ENCODE results near the gene FLT4. TPM values are rescaled to one million over a fixed set of nuclear protein-coding genes. Genes with fewer than 3 reads are reported as not detected.

The FLT4 gene
- total and polyA plus RNA-seq, 3 experiments from 2014 or later, result 6.0 to 12.7 (median 8.2) TPM

- H3K27ac Mint-ChIP-seq, result no peak overlapping the region
- CTCF ChIA-PET, result interaction anchor here (1.1 kb wide), 1 partner anchor 21 kb away, joined by 4 read pairs; no protein-coding TSS in a partner anchor
- H3K9me3 Mint-ChIP-seq, result no peaks in the 10 kb centered on the region
- POLR2A ChIA-PET, result no interaction called here
- DNase-seq, result no peak
- H3K4me3 Mint-ChIP-seq, result peak overlapping the region in 2 of 7 donors; percentile 31 to 68
- no peaks in the 10 kb centered on the region for H3K36me3 ChIP-seq (ENCODE audit: insufficient read depth, low read length)
- H3K9me3 ChIP-seq (ENCODE audit: low read length), result no peaks in the 10 kb centered on the region
- H3K4me1 ChIP-seq (ENCODE audit: insufficient read depth, low read length), result peaks cover 6% of the 10 kb centered on the region
- no peaks in the 10 kb centered on the region for H3K27me3 ChIP-seq (ENCODE audit: insufficient read depth, low read length, poor library complexity, severe bottlenecking)
- no peak overlapping the region for H3K27ac ChIP-seq (ENCODE audit: low read depth, low read length)
- H3K4me1 Mint-ChIP-seq, result peaks cover 9 to 19% (median 12%) of the 10 kb centered on the region in 3 donors
- peaks cover 0 to 5% (median 0%) of the 10 kb centered on the region in 3 donors for H3K36me3 Mint-ChIP-seq
- H3K27me3 Mint-ChIP-seq, result peaks cover 0 to 3% of the 10 kb centered on the region in 2 donors
- no peak overlapping the region for H3K4me3 ChIP-seq (ENCODE audit: low read length)
Observed at GRCh38 chr5:180620014-180620413, 29.4 kb downstream of the FLT4 start.

- peaks cover 0 to 7% (median 0%) of the 10 kb centered on the region in 3 donors for H3K36me3 Mint-ChIP-seq
- CTCF ChIA-PET, result interaction anchor here (0.9 to 1.6 kb wide), 3 partner anchors 20 to 99 kb away, joined by 3 to 6 read pairs (median 4); no protein-coding TSS in a partner anchor
- H3K4me1 ChIP-seq (ENCODE audit: insufficient read depth, low read length), result peaks cover 6% of the 10 kb centered on the region
- no peak overlapping the region for H3K4me3 ChIP-seq (ENCODE audit: low read length)
- H3K9me3 Mint-ChIP-seq, result no peaks in the 10 kb centered on the region
- no peaks in the 10 kb centered on the region for H3K36me3 ChIP-seq (ENCODE audit: insufficient read depth, low read length)
- H3K4me3 Mint-ChIP-seq, result peak overlapping the region in 3 of 7 donors; percentile 31 to 63 (median 50)
- DNase-seq, result no peak
- no peaks in the 10 kb centered on the region for H3K27me3 ChIP-seq (ENCODE audit: insufficient read depth, low read length, poor library complexity, severe bottlenecking)
- peaks cover 0 to 3% of the 10 kb centered on the region in 2 donors for H3K27me3 Mint-ChIP-seq
- H3K4me1 Mint-ChIP-seq, result peaks cover 4 to 14% (median 7%) of the 10 kb centered on the region in 3 donors
- POLR2A ChIA-PET, result no interaction called here
- H3K27ac ChIP-seq (ENCODE audit: low read depth, low read length), result no peak overlapping the region
- no peak overlapping the region for H3K27ac Mint-ChIP-seq
- H3K9me3 ChIP-seq (ENCODE audit: low read length), result no peaks in the 10 kb centered on the region
Observed at GRCh38 chr5:180619563-180619915, 29.9 kb downstream of the FLT4 start.

- peak in 2 of 5 donors; percentile 15 to 47 for DNase-seq
- no peaks in the 10 kb centered on the region for H3K9me3 Mint-ChIP-seq
- no peak overlapping the region for H3K27ac Mint-ChIP-seq
- peaks cover 0 to 3% of the 10 kb centered on the region in 2 donors for H3K27me3 Mint-ChIP-seq
- H3K4me1 Mint-ChIP-seq, result peaks cover 4 to 13% (median 7%) of the 10 kb centered on the region in 3 donors
- H3K4me3 ChIP-seq (ENCODE audit: low read length), result no peak overlapping the region
- no peaks in the 10 kb centered on the region for H3K9me3 ChIP-seq (ENCODE audit: low read length)
- ChIA-PET POLR2A (no interaction called here), CTCF (interaction anchor here (0.9 to 1.6 kb wide), 3 partner anchors 20 to 99 kb away, joined by 3 to 6 read pairs (median 4); no protein-coding TSS in a partner anchor)
- peaks cover 6% of the 10 kb centered on the region for H3K4me1 ChIP-seq (ENCODE audit: insufficient read depth, low read length)
- H3K27me3 ChIP-seq (ENCODE audit: insufficient read depth, low read length, poor library complexity, severe bottlenecking), result no peaks in the 10 kb centered on the region
- H3K27ac ChIP-seq (ENCODE audit: low read depth, low read length), result no peak overlapping the region
- H3K36me3 ChIP-seq (ENCODE audit: insufficient read depth, low read length), result no peaks in the 10 kb centered on the region
- H3K36me3 Mint-ChIP-seq, result peaks cover 0 to 10% (median 0%) of the 10 kb centered on the region in 3 donors
- H3K4me3 Mint-ChIP-seq, result peak overlapping the region in 2 of 7 donors; percentile 29 to 47
Observed at GRCh38 chr5:180618829-180619562, 30.4 kb downstream of the FLT4 start.

- H3K9me3 Mint-ChIP-seq, result no peaks in the 10 kb centered on the region
- no peak overlapping the region for H3K27ac ChIP-seq (ENCODE audit: low read depth, low read length)
- CTCF ChIA-PET, result interaction anchor here (0.9 to 1.6 kb wide), 2 partner anchors 28 to 100 kb away, joined by 3 to 6 read pairs; no protein-coding TSS in a partner anchor
- POLR2A ChIA-PET, result no interaction called here
- peaks cover 0 to 8% (median 2%) of the 10 kb centered on the region in 3 donors for H3K4me1 Mint-ChIP-seq
- H3K4me3 ChIP-seq (ENCODE audit: low read length), result no peak overlapping the region
- H3K27me3 Mint-ChIP-seq, result peaks cover 0 to 3% of the 10 kb centered on the region in 2 donors
- H3K27ac Mint-ChIP-seq, result no peak overlapping the region
- H3K9me3 ChIP-seq (ENCODE audit: low read length), result no peaks in the 10 kb centered on the region
- H3K4me1 ChIP-seq (ENCODE audit: insufficient read depth, low read length), result peaks cover 2% of the 10 kb centered on the region
- peaks cover 0 to 10% (median 0%) of the 10 kb centered on the region in 3 donors for H3K36me3 Mint-ChIP-seq
- no peaks in the 10 kb centered on the region for H3K27me3 ChIP-seq (ENCODE audit: insufficient read depth, low read length, poor library complexity, severe bottlenecking)
- no peaks in the 10 kb centered on the region for H3K36me3 ChIP-seq (ENCODE audit: insufficient read depth, low read length)
- peak overlapping the region in 1 of 7 donors; percentile 83 for H3K4me3 Mint-ChIP-seq
- no peak for DNase-seq
Observed at GRCh38 chr5:180618487-180618828, 30.9 kb downstream of the FLT4 start.

- no peak overlapping the region for H3K4me3 Mint-ChIP-seq
- POLR2A ChIA-PET, result no interaction called here
- no peaks in the 10 kb centered on the region for H3K9me3 Mint-ChIP-seq
- H3K4me1 ChIP-seq (ENCODE audit: insufficient read depth, low read length), result no peaks in the 10 kb centered on the region
- no peak overlapping the region for H3K27ac Mint-ChIP-seq
- CTCF ChIA-PET, result no interaction called here
- H3K36me3 Mint-ChIP-seq, result peaks cover 0 to 15% (median 0%) of the 10 kb centered on the region in 3 donors
- H3K36me3 ChIP-seq (ENCODE audit: insufficient read depth, low read length), result no peaks in the 10 kb centered on the region
- no peak overlapping the region for H3K4me3 ChIP-seq (ENCODE audit: low read length)
- H3K9me3 ChIP-seq (ENCODE audit: low read length), result no peaks in the 10 kb centered on the region
- H3K4me1 Mint-ChIP-seq, result no peaks in the 10 kb centered on the region
- no peak overlapping the region for H3K27ac ChIP-seq (ENCODE audit: low read depth, low read length)
- DNase-seq, result no peak
- no peaks in the 10 kb centered on the region for H3K27me3 ChIP-seq (ENCODE audit: insufficient read depth, low read length, poor library complexity, severe bottlenecking)
- H3K27me3 Mint-ChIP-seq, result peaks cover 0 to 3% of the 10 kb centered on the region in 2 donors
Observed at GRCh38 chr5:180613814-180614188, 35.6 kb downstream of the FLT4 start.

GRCh38 chr5:180613188-180613813 lies 36.1 kb downstream of the FLT4 start:
- no peaks in the 10 kb centered on the region for H3K4me1 Mint-ChIP-seq
- no peaks in the 10 kb centered on the region for H3K4me1 ChIP-seq (ENCODE audit: insufficient read depth, low read length)
- H3K27ac Mint-ChIP-seq, result no peak overlapping the region
- no peaks in the 10 kb centered on the region for H3K36me3 ChIP-seq (ENCODE audit: insufficient read depth, low read length)
- H3K4me3 ChIP-seq (ENCODE audit: low read length), result no peak overlapping the region
- peaks cover 0 to 15% (median 0%) of the 10 kb centered on the region in 3 donors for H3K36me3 Mint-ChIP-seq
- peak overlapping the region in 1 of 7 donors; percentile 61 for H3K4me3 Mint-ChIP-seq
- H3K27me3 ChIP-seq (ENCODE audit: insufficient read depth, low read length, poor library complexity, severe bottlenecking), result no peaks in the 10 kb centered on the region
- no peaks in the 10 kb centered on the region for H3K9me3 Mint-ChIP-seq
- ChIA-PET CTCF (no interaction called here), POLR2A (no interaction called here)
- no peak overlapping the region for H3K27ac ChIP-seq (ENCODE audit: low read depth, low read length)
- H3K27me3 Mint-ChIP-seq, result peaks cover 0 to under 1% of the 10 kb centered on the region in 2 donors
- no peaks in the 10 kb centered on the region for H3K9me3 ChIP-seq (ENCODE audit: low read length)
- no peak for DNase-seq

- CTCF ChIA-PET, result no interaction called here
- H3K27ac ChIP-seq (ENCODE audit: low read depth, low read length), result no peak overlapping the region
- Mint-ChIP-seq H3K4me3 (no peak overlapping the region), H3K27ac (peak overlapping the region in 2 of 8 donors; percentile 42 to 90), H3K27me3 (no peaks in the 10 kb centered on the region), H3K9me3 (no peaks in the 10 kb centered on the region), H3K4me1 (no peaks in the 10 kb centered on the region), H3K36me3 (peaks cover 0 to 15% (median 0%) of the 10 kb centered on the region in 3 donors)
- DNase-seq, result no peak
- no peaks in the 10 kb centered on the region for H3K9me3 ChIP-seq (ENCODE audit: low read length)
- H3K27me3 ChIP-seq (ENCODE audit: insufficient read depth, low read length, poor library complexity, severe bottlenecking), result no peaks in the 10 kb centered on the region
- H3K4me3 ChIP-seq (ENCODE audit: low read length), result no peak overlapping the region
- H3K4me1 ChIP-seq (ENCODE audit: insufficient read depth, low read length), result no peaks in the 10 kb centered on the region
- POLR2A ChIA-PET, result no interaction called here
- H3K36me3 ChIP-seq (ENCODE audit: insufficient read depth, low read length), result no peaks in the 10 kb centered on the region
Observed at GRCh38 chr5:180612683-180613082, 36.7 kb downstream of the FLT4 start.

- Histone ChIP-seq H3K27me3 (ENCODE audit: insufficient read depth, low read length, poor library complexity, severe bottlenecking) (no peaks in the 10 kb centered on the region), H3K4me3 (ENCODE audit: low read length) (no peak overlapping the region), H3K27ac (ENCODE audit: low read depth, low read length) (no peak overlapping the region), H3K36me3 (ENCODE audit: insufficient read depth, low read length) (no peaks in the 10 kb centered on the region), H3K4me1 (ENCODE audit: insufficient read depth, low read length) (no peaks in the 10 kb centered on the region), H3K9me3 (ENCODE audit: low read length) (no peaks in the 10 kb centered on the region)
- H3K9me3 Mint-ChIP-seq, result no peaks in the 10 kb centered on the region
- H3K4me3 Mint-ChIP-seq, result no peak overlapping the region
- no peak for DNase-seq
- H3K27me3 Mint-ChIP-seq, result no peaks in the 10 kb centered on the region
- H3K4me1 Mint-ChIP-seq, result peaks cover 0 to under 1% (median under 1%) of the 10 kb centered on the region in 3 donors
- no peak overlapping the region for H3K27ac Mint-ChIP-seq
- ChIA-PET CTCF (no interaction called here), POLR2A (no interaction called here)
- peaks cover 0 to 14% (median 0%) of the 10 kb centered on the region in 3 donors for H3K36me3 Mint-ChIP-seq
Observed at GRCh38 chr5:180611140-180611850, 38.1 kb downstream of the FLT4 start.
